A204.1 (cell line): ENCODE results near the gene UST.
"Not testable (repeated sequence)": the region's sequence is repeated elsewhere in the genome, so short reads cannot be mapped to it uniquely, and the experiment has no call there.

Experiments used
- FAIRE-seq: peaks from 2 replicates; lab custom pipeline; 2012; peaks lifted over from hg19 to GRCh38; lab: Jason Lieb, UNC

Gene UST

DNA sequence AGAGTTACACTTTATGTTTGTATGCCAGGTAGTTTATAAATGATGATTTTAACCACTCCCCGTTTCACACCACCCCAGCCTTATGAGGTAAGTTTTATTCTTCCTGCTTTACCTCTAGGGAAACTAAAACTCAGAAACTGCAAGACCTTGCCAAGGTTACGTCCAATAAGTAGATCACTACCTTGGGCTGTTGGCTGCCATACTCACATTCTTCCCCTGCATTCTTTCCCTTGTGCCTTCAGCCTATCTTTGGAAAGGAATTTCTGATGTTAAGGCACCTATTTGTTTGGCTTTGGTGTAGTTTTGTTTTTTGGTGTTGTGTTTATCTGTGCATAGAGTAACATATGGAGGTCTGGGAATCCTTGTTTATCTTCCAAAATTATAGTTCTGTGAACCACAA is 122.1 kb downstream of the UST start:
- no peak for FAIRE-seq

DNA sequence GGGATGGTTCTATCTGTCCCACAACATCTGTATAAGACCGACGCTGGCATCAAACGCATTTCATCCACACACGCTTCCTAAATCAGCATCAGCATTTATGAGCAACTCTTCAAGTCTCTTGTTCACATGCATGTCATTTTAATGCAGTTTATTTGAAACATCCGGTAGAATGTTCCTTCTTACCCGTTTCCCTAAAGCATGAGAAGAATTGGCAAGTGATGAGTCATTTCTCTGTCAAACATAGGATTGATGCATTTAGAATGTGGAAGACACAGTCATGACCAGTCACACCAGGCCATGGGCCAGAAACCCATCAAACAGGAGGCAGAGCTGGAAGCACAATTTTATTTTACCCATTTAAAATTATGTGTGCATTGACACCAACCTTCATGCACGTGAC is 122.8 kb downstream of the UST start:
- FAIRE-seq: no peak

DNA sequence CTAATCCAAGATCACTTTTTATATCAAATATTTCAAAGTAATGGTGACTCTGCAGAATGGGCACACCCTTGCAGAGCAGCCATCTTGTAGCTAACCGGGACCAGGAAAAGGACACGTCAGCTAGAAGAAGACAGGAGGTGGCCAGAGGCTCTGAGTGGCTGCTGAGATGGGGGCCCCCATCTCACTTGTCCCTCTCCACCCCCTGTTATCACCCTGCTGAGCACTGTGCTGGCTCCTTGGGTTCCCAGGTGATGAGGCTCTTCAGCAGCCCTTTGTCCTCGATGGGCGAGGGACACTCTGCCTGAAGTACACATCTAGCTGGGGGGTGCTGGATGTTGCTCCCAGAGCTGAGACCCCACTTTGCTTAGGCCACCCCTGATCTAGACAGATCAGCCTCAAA is 126.3 kb downstream of the UST start:
- FAIRE-seq: no peak

DNA sequence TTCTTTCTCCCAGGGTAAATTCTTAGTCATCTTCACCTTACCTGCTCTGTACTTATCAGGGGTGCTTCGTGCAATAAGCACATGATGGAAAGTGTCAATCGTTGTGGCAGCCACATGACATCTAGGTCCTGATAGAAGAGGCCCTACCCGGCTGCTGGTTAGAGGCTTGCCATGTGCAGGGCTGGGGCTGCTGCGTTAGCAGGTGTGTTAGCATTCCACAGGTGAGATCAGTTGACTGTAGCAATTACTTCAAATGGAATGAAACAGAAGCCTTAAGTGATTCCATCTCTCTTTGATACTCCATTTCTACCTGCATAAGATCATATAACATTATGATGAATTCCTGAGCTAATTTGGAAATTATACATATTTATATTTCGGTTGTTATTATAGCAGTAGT is 127.0 kb downstream of the UST start:
- no peak for FAIRE-seq

DNA sequence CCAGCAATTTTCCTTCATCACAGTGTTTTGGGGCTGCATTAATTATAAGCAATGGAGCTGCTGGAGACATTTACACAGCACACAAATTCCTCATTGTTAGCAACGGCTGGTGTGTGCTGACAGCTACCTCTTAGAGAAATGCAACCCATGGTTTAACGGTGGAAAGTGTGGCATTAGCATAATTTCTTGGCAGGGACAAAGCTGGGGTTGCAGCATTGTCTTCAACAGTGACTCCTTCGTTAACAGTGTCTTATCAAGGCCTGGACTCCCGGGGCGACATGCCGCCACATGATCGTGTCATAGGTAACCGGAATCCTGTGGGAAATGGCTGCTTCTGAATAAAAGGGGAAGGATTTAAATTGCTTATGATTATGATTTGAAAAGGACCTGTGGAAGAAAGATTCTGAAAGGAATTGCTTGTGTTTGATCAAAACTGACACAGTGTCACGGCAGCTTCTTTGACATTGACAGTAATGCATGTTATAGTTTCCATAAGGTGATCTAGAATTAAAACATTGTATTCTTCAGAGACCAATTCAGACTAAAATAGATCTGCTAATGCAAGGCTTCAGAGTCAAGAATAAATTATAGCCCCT is 128.0 kb downstream of the UST start:
- no peak for FAIRE-seq

DNA sequence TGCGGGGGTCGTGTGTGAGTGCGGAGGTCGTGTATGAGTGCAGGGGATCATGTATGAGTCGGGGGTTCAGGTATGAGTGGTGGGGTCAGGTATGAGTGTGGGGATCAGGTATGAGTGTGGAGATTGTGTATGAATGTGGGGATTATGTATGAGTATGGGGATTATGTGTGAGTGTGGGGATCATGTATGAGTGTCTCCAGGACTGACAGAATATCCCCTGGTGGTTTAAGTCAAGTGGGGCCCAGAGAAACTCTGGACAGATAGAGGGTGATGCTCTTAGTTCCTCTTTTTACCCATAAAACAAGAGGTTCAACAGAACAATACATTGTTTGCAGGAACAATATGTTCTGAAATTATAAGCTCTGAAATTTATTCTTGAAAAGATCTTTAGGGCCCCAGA is 131.9 kb downstream of the UST start:
- FAIRE-seq: no peak

DNA sequence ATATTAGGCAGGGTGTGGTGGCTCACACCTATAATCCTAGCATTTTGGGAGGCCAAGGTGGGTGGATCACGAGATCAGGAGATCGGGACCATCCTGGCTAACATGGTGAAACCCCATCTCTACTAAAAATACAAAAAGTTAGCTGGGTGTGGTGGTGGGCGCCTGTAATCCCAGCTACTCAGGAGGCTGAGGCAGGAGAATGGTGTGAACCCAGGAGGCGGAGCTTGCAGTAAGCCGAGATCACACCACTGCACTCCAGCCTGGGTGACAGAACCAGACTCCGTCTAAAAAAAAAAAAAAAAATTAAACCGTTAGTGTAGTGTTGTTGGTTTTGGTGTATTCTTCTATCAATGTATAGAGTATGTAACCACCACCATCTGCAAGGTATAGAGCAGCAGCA is 133.9 kb downstream of the UST start:
- not testable (repeated sequence) for FAIRE-seq

DNA sequence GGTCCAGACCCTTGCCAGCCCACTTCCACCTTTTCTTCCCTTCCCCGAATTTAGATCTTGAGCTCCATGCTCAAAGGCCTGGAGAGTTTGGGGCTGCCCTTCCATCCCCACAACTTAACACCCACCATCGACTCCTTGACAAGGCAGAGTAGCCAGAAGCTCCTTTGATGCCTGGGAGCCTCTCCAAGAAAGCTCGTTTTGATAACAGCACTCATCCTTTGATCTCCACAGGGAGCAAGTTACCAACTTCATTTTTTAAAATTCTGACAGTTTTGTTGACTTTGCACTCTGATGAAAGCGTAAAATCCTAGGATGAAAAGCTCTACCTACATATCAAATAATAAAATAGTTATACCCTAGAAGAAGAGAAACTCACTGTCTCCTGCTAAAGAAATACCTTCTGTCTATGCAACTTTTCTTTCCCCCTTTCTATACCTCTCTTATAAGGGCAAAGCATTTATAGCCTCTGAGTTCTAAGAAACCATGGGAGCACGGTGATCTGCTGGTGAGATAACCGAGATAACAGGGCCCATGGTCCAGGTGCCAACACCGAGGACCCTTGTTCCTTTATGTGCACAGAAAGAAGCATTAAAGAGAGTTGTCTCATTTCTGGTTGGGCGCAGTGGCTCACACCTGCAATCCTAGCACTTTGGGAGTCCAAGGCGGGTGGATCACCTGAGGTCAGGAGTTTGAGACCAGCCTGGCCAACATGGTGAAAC is 134.9 kb downstream of the UST start:
- no peak for FAIRE-seq

DNA sequence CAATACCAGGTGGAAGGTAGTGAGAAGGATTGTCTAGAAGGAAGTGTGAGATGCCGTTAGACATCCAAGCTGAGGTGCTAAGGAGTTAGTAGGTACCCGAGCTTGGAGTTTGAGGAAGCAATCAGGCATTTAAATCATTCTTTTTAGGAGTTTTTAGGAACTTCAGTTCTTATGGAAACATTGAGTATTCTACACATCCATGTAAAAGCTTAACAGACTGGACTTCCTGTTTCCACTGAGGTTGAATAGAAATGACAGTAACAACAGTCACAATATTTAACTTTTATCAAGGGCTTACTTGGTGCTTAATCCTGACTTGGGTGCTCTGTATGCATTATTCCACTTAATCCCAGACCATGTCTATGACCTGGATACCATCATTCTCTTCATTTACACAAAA is 136.4 kb downstream of the UST start:
- no peak for FAIRE-seq

DNA sequence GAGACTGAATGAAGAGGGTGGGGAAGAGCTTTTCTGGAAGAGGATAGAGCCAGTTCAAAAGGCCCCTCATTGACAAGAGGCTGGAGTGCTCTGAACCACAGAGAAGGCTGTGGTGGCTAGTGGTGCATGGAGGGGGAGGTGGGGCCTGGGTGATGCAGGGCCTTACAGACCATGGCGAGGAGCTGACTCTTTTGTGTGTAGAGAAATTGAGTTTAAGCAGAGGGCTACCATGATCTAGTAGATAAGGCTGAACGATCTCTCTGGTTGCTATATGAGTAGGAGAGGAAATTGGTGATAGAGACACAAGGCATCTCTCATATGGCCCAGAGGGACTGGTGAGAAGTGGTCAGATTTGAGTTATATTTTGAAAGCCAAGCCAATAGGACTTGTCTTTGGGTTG is 137.6 kb downstream of the UST start:
- FAIRE-seq: no peak

DNA sequence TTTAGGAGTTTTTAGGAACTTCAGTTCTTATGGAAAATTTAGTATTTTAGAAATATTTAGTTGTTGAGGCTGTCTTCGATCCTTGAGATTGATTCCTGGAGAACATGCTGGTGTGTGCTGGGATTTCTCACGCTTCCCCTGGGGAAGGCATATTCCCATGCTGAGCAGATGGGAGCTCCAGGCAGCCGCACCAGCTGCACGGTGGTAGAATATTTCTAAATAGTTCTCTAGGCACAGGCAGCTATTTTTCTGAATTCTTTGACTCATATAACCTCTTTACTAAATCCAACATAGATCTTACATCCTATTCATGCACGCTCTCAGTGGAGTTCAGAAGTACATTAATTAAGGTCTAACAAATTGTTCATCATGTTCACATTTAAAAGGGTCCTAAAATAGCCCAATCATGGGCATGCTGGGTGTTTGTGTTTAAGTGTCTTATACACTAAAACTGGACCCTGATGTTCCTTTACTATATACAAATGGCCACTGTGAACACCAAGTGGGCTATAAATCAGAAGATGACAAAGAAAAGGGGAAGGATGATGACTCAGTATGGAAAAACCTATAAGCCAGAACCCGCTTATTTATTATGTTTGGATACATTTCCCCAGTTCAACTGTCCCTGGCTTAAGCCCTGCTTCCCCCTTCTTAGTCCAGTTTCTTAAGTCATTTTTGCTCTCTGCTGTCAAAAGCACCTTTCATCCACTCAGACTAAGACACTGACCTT is 138.5 kb downstream of the UST start:
- no peak for FAIRE-seq

DNA sequence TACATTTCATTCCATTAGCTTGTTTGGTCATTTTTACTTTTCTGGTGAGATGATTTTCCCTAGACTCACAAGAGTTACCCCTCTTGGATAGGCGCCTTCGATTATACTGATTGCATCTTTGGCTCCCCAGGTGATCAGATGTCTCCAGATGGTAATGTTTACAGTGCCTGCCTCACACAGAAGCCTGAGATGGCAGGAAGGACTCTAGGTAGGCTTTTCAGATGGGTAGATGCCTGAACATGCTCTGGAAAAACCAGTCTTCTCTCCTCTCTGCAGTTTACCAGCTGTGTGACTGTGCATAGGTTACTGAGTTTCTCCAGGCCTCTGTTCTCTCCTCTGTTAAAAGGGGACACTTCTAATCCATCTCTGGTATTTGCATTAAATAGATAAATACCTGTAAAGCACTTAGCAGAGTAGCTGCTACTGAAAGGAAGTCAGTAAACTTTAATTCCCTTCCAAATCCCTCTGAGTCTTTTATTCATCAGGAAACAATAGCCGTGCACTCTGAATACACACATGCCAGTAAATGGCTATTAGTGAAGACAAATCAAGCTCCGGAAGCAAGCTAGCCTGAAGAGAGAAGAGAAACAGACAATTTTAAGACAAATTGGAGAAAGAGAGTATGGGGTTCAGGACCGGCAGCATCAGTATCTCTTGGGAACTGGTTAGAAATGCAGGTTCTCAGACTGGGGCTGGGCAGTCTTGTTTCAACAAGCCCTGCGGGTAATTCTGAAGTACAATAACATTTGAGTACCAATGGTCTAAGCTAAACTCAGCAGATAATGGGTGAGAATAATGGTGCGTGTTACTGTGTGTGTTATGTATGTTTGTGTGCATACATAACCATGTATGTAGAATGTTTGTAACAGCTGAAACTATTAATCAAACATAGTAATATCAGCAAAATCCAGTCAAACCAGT is 139.4 kb downstream of the UST start:
- no peak for FAIRE-seq

DNA sequence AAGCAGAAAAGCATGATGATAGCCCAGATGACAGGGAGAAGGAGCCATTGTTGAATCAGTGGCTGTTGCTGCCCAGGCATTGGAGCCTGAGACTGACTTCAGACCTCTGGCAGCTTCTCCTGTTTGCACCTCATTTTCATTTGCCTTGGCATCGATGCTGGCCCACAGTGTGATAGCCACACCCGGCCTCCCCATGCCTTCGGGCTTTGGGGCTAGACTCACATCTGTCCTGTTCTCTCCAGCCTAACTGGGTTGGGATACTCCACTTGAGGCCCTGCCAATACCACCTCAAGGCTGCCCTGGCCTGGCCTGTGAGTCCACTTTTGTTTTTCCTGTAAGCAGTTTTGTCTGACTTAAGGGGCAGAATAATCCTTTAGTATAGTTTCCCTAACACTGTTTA is 140.4 kb downstream of the UST start:
- FAIRE-seq: no peak

DNA sequence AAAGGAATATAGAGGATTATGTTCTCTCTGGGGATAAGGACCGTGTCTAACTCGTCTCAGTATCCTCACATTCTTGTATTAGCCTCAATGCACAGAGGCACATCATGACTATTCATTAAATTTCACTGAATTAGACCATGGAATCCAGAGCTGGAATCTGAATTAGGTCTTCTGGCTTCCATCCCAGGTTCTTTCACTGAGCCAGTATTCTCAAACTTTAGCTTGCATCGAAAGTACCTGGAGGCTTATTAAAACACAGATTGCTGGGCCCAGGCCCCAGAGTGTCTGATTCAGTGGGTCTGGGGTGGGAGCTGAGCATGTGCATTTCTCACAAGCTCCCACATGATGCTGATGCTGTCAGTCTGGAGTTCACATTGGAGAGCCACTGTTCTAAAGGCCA is 142.0 kb downstream of the UST start:
- no peak for FAIRE-seq

DNA sequence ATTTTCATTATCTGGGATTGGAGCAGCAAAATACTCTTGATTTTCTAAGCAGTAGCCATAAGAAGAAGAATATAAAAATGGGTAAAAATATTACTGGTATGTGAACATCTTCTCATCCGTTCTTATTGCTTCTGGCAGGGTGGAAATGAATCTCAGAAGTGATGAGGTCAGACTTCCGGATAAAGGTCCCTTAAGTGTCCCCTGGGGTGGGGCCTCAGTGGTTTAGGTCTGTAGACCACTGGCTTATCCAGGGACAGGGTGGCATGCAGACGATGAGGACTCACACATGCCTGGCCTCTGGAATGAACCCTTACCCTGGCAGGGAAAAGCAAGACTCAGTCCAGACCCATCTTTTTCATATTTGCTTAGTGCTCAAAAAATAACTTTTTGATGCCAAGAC is 143.3 kb downstream of the UST start:
- FAIRE-seq: no peak

DNA sequence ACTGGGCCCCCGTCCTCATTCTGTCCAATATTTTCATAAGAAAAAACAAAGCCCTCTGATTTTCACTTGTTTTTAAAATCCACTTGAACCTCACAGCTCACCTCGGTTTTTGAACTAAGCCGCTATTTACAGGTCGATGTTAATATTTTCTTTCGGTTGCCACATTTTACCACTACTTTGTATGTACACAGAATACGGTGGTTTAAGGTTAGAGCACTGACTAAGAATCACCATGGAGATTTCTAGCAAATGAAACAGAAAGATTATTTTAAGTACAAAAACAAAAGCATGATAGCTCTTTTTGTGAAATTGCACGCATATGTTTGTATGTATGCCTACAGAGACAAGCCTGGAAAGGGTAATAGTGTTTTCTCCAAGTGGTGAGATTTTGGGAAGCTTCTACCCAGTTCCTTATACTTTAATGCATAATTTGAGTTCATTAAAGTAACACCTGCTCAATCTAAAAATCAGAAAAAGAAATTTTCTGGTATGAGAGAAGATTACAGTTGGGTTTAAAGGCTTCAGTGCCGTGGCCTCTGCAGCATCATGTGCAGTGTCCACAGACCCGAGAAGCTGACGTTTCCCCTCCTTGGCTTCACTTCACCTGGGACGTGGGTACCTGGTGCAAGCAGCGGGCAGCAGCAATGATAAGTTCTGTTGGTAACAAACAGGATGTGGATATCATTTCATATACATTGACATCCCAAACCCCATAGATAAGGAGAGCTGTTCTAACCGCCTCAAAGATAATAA is 144.0 kb downstream of the UST start:
- FAIRE-seq: no peak

DNA sequence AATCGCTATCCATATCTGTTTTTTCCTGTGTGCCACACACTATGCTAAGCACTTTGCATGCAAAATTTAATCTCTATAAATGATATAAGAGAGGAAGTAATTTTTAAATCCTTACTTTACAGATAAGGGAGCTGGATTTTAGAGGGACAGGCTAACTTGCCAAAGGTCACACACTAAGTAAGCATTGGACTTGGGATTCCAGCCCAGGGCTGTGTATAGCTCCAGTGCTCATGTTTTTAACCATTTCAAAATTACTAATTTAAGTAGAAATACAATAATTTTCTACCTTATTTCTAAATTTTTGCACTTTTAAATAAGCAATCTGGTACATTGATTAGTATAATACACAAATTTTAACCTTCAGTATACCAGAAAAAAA is 144.6 kb downstream of the UST start:
- no peak for FAIRE-seq

DNA sequence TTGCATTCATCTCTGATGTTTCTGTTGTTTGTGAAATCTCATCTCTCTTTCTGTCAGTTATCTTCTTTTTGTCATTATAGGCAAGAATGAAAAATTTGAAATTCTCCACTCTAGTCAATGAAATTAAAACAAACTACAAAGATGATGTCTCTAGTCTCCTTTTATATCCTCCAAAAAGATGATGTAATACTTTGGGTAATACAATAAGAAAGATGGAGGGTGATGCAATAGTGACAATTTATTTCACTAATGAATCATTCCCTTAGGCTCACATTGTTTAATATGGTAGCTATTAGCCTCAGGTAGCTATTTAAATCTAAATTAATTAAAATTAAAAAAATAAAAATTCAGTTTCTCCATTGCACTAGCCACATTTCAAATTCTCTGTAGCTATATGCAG is 145.4 kb downstream of the UST start:
- no peak for FAIRE-seq

DNA sequence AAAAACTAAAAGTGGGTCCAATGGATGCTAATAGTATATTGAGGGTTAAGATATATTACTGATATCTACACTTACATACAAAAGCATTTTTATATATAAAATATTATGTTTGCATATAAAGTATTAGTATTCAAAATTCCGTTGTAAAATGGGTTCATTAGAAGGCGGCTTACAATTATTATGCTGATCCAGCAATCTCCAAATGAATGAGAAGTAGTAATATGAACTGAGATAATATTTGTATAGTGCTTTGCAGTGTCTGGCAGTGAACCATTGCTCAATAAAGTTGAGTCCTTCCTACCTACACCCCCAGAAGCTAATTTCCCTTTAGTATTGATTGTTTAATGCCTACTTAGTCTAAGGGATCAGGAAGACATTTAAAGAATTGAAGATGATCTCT is 146.2 kb downstream of the UST start:
- FAIRE-seq: no peak

DNA sequence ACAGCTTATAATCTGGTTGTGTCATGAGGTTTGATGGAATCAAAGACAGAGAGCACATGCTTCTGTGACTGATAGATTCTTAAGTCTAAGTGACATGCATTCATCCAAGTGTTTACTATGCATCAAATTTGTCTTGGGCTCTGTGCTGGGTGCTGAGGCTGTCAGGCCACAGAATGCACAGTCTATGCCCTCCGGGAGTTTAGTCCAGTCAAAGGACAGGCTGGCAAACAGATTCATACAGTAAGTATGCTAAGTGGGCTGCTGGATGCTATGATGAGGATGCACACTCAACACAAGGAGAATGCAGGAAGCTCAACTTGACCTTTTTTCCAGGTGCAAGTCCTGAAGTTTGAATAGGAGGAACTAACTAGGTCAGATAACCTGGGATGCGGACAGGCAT is 146.7 kb downstream of the UST start:
- FAIRE-seq: no peak

DNA sequence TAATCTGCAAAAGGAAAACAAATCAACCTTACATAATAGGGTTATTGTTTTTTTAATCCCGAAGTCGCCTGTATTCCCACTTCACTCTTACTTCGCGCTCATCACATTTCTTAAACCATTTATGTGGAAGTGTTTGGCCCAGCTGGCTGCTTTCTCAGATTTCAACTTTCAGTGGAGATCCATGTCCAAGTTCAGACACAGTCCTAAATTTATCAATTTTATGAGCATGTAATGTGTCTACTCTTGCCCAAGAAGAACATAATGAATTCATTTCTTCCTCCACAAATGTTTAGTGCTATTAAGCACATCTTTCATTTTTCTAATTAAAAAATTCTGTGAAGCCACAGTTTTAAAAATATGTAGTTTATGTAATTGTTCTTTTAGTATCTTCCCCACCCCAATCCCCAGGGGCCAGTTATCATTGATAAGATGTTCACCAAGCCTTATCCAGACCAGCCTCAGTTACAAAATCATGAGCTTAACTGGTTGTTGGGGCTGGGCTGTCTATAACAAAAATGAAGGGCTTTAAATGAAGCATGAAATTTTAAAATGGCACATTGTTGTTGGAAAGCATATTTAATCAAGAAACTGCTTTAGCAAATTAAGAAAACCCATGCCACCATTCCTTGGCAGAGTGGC is 151.7 kb downstream of the UST start:
- no peak for FAIRE-seq
